ENCODE results near the gene STAT5B. TPM values are rescaled to one million over a fixed set of nuclear protein-coding genes. Genes with fewer than 3 reads are reported as not detected.

Gene STAT5B
- total RNA-seq, 1 donor from 2014 or later = 80.6 TPM

- Histone ChIP-seq H3K27ac (no peak overlapping the region), H3K4me1 (peaks cover 7 to 20% of the 10 kb centered on the region in 2 donors), H3K9me3 (no peaks in the 10 kb centered on the region), H3K4me3 (no peak overlapping the region), H3K27me3 (no peaks in the 10 kb centered on the region), H3K36me3 (no peaks in the 10 kb centered on the region)
- DNase-seq (ENCODE audit: low spot score in 2 of 2) = no peak
- no peak for TF ChIP-seq CTCF (IDR thresholded peaks at IDR 0.05)
- intact Hi-C loops (cut with DNase I) = no loop called here
Observed at GRCh38 chr17:42252597-42253550, 23.3 kb downstream of the STAT5B start.

GRCh38 chr17:42251115-42251514 is 25.1 kb downstream of the STAT5B start:
- H3K36me3 ChIP-seq = no peaks in the 10 kb centered on the region
- H3K27ac ChIP-seq = no peak overlapping the region
- H3K9me3 ChIP-seq = no peaks in the 10 kb centered on the region
- DNase-seq (ENCODE audit: low spot score in 2 of 2) = no peak
- TF ChIP-seq CTCF (IDR thresholded peaks at IDR 0.05) = peak in 2 of 3 experiments; percentile 14 to 15
- H3K27me3 ChIP-seq = no peaks in the 10 kb centered on the region
- intact Hi-C loops (cut with DNase I) = no loop called here
- H3K4me1 ChIP-seq = peaks cover 11 to 20% of the 10 kb centered on the region in 2 donors
- no peak overlapping the region for H3K4me3 ChIP-seq

GRCh38 chr17:42249681-42250446 is 26.3 kb downstream of the STAT5B start:
- intact Hi-C loops (cut with DNase I) = loop anchor here (2.0 kb wide), 1 partner anchor 25 kb away; no protein-coding TSS in a partner anchor
- Histone ChIP-seq H3K27me3 (no peaks in the 10 kb centered on the region), H3K9me3 (no peaks in the 10 kb centered on the region), H3K4me3 (no peak overlapping the region), H3K4me1 (peaks cover 11 to 20% of the 10 kb centered on the region in 2 donors), H3K27ac (peak overlapping the region; percentile 87 to 91), H3K36me3 (no peaks in the 10 kb centered on the region)
- no peak for DNase-seq (ENCODE audit: low spot score in 2 of 2)
- no peak for TF ChIP-seq CTCF (IDR thresholded peaks at IDR 0.05)

GRCh38 chr17:42248351-42249179 is 27.6 kb downstream of the STAT5B start:
- no peaks in the 10 kb centered on the region for H3K27me3 ChIP-seq
- intact Hi-C loops (cut with DNase I) = loop anchor here (2.0 kb wide), 1 partner anchor 26 kb away; no protein-coding TSS in a partner anchor
- DNase-seq (ENCODE audit: low spot score in 2 of 2) = peak; percentile 47 to 91
- H3K4me3 ChIP-seq = peak overlapping the region; percentile 24 to 49
- peak overlapping the region; percentile 87 to 91 for H3K27ac ChIP-seq
- no peaks in the 10 kb centered on the region for H3K9me3 ChIP-seq
- H3K4me1 ChIP-seq = peaks cover 11 to 18% of the 10 kb centered on the region in 2 donors
- H3K36me3 ChIP-seq = no peaks in the 10 kb centered on the region
- TF ChIP-seq CTCF (IDR thresholded peaks at IDR 0.05) = no peak

- Histone ChIP-seq H3K4me3 (peak overlapping the region in 1 of 2 donors; percentile 49), H3K4me1 (peaks cover 11 to 17% of the 10 kb centered on the region in 2 donors), H3K27ac (peak overlapping the region; percentile 87 to 91), H3K9me3 (no peaks in the 10 kb centered on the region), H3K36me3 (no peaks in the 10 kb centered on the region), H3K27me3 (no peaks in the 10 kb centered on the region)
- DNase-seq (ENCODE audit: low spot score in 2 of 2) = no peak
- TF ChIP-seq CTCF (IDR thresholded peaks at IDR 0.05) = no peak
- intact Hi-C loops (cut with DNase I) = loop anchor here (2.0 kb wide), 1 partner anchor 27 kb away; no protein-coding TSS in a partner anchor
Observed at GRCh38 chr17:42247734-42248133, 28.5 kb downstream of the STAT5B start.

Measured in ascending aorta (tissue), 2 donors.